ENCODE measurements around the gene AIG1.
A peak's percentile ranks its signal among the peaks of the same experiment; 100 is the strongest.
"Not testable (repeated sequence)": the region's sequence is repeated elsewhere in the genome, so short reads cannot be mapped to it uniquely, and the experiment has no call there.

AIG1 gene

GRCh38 chr6:143158113-143158581 is 97.5 kb downstream of the AIG1 start:
- FAIRE-seq: no peak
- DNase-seq (ENCODE audit: insufficient read length): no peak
- TF ChIP-seq POLR2A (IDR thresholded peaks at IDR 0.05; ENCODE audit: low read depth, low read length) (no peak), TAF1 (IDR thresholded peaks at IDR 0.05; ENCODE audit: borderline replicate concordance, low read depth, low read length) (no peak), POLR2AphosphoS5 (IDR thresholded peaks at IDR 0.05; ENCODE audit: low read depth, low read length) (no peak)

DNA sequence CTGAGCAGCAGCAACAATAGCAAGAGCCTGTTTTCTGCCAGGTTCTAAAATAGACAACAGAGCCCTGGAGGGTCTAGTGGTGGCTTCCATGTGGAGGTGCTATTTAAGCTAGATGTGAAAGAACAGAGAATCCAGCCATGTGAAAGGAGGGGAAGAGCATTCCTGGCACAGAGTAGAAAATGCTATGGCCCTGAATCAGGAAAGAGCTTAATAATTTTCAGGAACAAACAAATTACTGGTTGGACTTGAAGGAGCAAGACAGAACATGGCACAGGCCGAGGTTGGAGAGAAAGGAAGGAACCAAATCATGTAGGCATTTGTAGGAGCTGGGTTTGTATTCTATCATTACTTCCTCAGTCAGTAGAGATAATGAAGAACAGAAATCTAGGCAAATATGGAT is 98.3 kb downstream of the AIG1 start:
- TF ChIP-seq POLR2AphosphoS5 (IDR thresholded peaks at IDR 0.05; ENCODE audit: low read depth, low read length): no peak
- TF ChIP-seq POLR2A (IDR thresholded peaks at IDR 0.05; ENCODE audit: low read depth, low read length): no peak
- no peak for TF ChIP-seq TAF1 (IDR thresholded peaks at IDR 0.05; ENCODE audit: borderline replicate concordance, low read depth, low read length)
- DNase-seq (ENCODE audit: insufficient read length): no peak
- FAIRE-seq: no peak

DNA sequence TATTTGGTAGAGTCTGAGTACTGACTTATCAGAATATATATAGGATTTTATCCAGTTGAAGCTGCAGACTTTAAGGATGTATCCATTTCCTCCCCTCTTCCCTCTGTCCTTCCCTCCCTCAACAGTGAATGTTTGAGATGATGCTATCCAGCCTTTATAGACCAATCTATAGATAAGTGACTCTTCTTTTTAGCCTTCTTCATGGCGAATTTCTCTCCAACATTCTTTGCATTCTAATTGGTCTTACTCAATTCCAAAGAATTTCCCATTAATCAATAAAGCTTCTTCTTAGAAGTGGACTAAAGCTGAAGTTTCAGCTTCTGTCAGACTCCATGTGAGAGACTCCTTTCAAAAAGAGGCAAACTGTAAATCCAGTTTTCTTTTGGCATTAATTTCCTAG is 99.3 kb downstream of the AIG1 start:
- FAIRE-seq (no peak), DNase-seq (ENCODE audit: insufficient read length) (no peak)
- no peak for TF ChIP-seq TAF1 (IDR thresholded peaks at IDR 0.05; ENCODE audit: borderline replicate concordance, low read depth, low read length)
- no peak for TF ChIP-seq POLR2A (IDR thresholded peaks at IDR 0.05; ENCODE audit: low read depth, low read length)
- TF ChIP-seq POLR2AphosphoS5 (IDR thresholded peaks at IDR 0.05; ENCODE audit: low read depth, low read length): no peak

GRCh38 chr6:143160439-143161220 is 99.9 kb downstream of the AIG1 start:
- no peak for TF ChIP-seq TAF1 (IDR thresholded peaks at IDR 0.05; ENCODE audit: borderline replicate concordance, low read depth, low read length)
- no peak for FAIRE-seq
- DNase-seq (ENCODE audit: insufficient read length): no peak

DNA sequence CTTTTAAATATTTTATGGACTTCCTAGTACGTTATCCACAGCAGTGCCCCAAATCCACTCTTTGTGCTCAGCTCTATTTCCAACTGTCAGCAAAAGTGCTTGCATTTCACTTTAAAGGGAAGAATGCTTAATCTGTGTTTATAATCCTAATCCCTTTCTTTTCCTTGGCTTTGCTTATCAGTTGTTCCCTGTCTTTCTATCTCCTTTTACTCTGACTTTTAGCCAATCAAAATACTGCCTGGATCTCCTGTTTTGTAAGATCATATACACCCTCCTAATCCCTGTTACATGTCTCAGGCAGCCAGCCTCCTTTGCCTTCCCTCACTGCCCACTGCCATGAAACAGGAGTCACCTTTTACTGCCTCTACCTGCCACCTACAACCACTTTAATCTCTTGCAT is 102.9 kb downstream of the AIG1 start:
- no peak for DNase-seq (ENCODE audit: insufficient read length)
- no peak for FAIRE-seq
- TF ChIP-seq TAF1 (IDR thresholded peaks at IDR 0.05; ENCODE audit: borderline replicate concordance, low read depth, low read length) (no peak), POLR2AphosphoS5 (IDR thresholded peaks at IDR 0.05; ENCODE audit: low read depth, low read length) (no peak), POLR2A (IDR thresholded peaks at IDR 0.05; ENCODE audit: low read depth, low read length) (no peak)

GRCh38 chr6:143164565-143165105 is 103.9 kb downstream of the AIG1 start:
- FAIRE-seq: no peak
- no peak for DNase-seq (ENCODE audit: insufficient read length)
- TF ChIP-seq POLR2A (IDR thresholded peaks at IDR 0.05; ENCODE audit: low read depth, low read length): no peak
- no peak for TF ChIP-seq POLR2AphosphoS5 (IDR thresholded peaks at IDR 0.05; ENCODE audit: low read depth, low read length)
- no peak for TF ChIP-seq TAF1 (IDR thresholded peaks at IDR 0.05; ENCODE audit: borderline replicate concordance, low read depth, low read length)

GRCh38 chr6:143165315-143165855 is 104.7 kb downstream of the AIG1 start:
- no peak for TF ChIP-seq TAF1 (IDR thresholded peaks at IDR 0.05; ENCODE audit: borderline replicate concordance, low read depth, low read length)
- no peak for TF ChIP-seq POLR2A (IDR thresholded peaks at IDR 0.05; ENCODE audit: low read depth, low read length)
- no peak for TF ChIP-seq POLR2AphosphoS5 (IDR thresholded peaks at IDR 0.05; ENCODE audit: low read depth, low read length)
- FAIRE-seq: no peak
- DNase-seq (ENCODE audit: insufficient read length): no peak

DNA sequence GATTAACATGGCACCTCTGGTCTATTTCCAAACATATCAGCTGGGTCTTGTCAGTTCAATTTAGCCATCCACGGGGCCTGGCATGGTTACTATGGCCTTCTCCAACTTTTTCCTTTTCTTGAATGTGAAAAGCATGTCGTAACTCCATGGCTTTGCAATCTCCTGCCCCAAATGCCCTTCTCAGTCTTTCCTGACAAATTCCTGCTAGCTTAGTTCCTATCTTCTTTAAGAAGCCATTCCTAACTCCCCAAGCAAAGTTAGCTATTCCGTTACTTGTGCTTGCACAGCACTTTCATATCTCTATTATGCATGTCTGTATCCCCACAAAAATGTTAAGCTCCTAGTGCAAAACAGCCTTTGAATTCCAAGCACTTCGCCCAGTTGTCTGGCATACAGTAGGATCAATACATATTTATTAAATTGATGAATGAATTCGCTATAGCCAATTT is 105.6 kb downstream of the AIG1 start:
- FAIRE-seq (no peak), DNase-seq (ENCODE audit: insufficient read length) (no peak)
- TF ChIP-seq TAF1 (IDR thresholded peaks at IDR 0.05; ENCODE audit: borderline replicate concordance, low read depth, low read length) (no peak), POLR2A (IDR thresholded peaks at IDR 0.05; ENCODE audit: low read depth, low read length) (no peak), POLR2AphosphoS5 (IDR thresholded peaks at IDR 0.05; ENCODE audit: low read depth, low read length) (no peak)

- FAIRE-seq: no peak
- no peak for DNase-seq (ENCODE audit: insufficient read length)
Observed at GRCh38 chr6:143167224-143167623, 106.5 kb downstream of the AIG1 start.

DNA sequence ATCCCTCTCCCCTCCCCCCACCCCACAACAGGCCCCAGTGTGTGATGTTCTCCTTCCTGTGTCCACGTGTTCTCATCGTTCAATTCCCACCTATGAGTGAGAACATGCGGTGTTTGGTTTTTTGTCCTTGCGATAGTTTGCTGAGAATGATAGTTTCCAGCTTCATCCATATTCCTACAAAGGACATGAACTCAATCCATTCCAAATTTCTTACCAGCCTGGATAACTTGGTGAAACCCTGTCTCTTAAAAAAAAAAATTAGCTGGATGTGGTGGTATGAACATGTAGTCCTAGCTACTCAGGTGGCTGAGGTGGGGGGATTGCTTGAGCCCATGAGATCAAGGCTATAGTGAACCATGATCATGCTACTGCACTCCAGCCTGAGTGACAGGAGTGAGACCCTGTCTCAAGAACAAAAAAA is 107.7 kb downstream of the AIG1 start:
- FAIRE-seq; DNase-seq (ENCODE audit: insufficient read length): not testable (repeated sequence)

More at GRCh38 chr6:143167224-143167623, 106.5 kb downstream of the AIG1 start:
- TF ChIP-seq POLR2AphosphoS5 (IDR thresholded peaks at IDR 0.05; ENCODE audit: low read depth, low read length) (no peak), TAF1 (IDR thresholded peaks at IDR 0.05; ENCODE audit: borderline replicate concordance, low read depth, low read length) (no peak), POLR2A (IDR thresholded peaks at IDR 0.05; ENCODE audit: low read depth, low read length) (no peak)

DNA sequence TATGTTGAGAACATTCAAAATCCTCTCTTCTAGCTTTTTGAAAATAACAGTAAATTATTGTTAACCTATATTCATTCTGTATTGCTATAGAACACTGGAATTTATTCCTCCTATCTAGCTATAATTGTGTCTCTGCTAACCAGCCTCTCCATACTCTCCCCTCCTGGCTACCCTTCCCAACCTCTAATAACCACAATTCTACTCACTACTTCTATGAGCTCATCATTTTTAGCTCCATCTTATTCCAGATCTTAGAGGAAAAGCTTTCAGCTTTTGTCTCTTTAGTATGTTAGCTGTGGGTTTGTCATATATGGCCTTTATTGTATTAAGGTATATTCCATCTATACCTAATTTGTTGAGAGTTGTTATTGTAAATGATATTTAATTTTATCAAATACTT is 108.8 kb downstream of the AIG1 start:
- no peak for FAIRE-seq
- TF ChIP-seq POLR2A (IDR thresholded peaks at IDR 0.05; ENCODE audit: low read depth, low read length) (no peak), TAF1 (IDR thresholded peaks at IDR 0.05; ENCODE audit: borderline replicate concordance, low read depth, low read length) (no peak)
- no peak for DNase-seq (ENCODE audit: insufficient read length)

DNA sequence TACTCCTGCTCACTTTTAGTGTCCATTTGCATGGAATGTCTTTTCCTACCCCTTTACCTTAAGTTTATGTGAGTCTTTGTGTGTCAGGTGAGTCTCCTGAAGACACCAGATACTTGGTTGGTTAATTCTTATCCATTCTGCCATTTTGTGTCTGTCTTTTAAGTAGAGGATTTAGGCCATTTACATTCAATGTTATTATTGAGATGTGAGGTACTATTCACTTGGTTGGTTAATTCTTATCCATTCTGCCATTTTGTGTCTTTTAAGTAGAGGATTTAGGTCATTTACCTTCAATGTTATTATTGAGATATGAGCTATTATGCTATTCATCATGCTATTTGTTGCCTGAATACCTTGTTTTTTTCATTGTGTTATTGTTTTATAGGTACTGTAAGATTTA is 113.8 kb downstream of the AIG1 start:
- TF ChIP-seq POLR2AphosphoS5 (IDR thresholded peaks at IDR 0.05; ENCODE audit: low read depth, low read length) (no peak), TAF1 (IDR thresholded peaks at IDR 0.05; ENCODE audit: borderline replicate concordance, low read depth, low read length) (no peak), POLR2A (IDR thresholded peaks at IDR 0.05; ENCODE audit: low read depth, low read length) (no peak)
- FAIRE-seq (peak; percentile 44), DNase-seq (ENCODE audit: insufficient read length) (no peak)

Measured in GM12892 (cell line).